NCI-H345 treated with DMSO at 0.1 percent for 48 hours (cell line): Measurements from ENCODE around the gene ERAP2.
"Not testable (repeated sequence)": the region's sequence is repeated elsewhere in the genome, so short reads cannot be mapped to it uniquely, and the experiment has no call there.

Source experiments
- DNase-seq: peaks from one replicate; lab custom pipeline; 2025; ENCODE audit not compliant: unreplicated experiment; lab: John Stamatoyannopoulos, UW

Gene ERAP2

GRCh38 chr5:96863114-96863513, 13.2 kb upstream of the ERAP2 start:
- no peak for DNase-seq

DNA sequence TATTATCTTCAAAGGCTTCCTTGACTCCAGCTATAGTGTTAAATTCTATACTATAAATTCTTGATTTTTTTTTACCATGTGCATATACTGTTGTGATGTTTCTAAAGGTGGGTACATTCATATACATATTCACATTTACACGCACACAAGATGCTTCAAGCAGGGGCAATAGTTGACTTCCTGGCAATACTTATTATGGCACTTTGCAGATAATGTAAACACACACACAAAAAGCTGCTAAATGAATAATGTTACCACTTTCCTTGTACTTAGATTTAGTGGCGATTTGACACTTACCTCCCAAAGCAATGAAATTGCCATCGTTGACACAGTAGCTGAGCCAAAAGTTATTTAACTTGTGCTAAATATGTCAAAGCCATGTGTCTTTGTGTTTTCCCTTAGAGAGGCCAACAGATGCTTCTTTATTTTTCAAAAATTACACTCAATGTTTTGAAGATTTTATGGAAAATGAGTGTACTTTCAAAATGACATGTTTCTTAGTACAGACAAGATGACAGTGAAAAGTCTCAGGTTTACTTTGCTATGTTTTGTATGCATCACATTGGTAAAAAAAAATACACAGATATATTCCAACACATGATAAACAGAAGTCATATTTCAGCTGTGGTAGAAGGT, 12.2 kb upstream of the ERAP2 start:
- DNase-seq: no peak

DNA sequence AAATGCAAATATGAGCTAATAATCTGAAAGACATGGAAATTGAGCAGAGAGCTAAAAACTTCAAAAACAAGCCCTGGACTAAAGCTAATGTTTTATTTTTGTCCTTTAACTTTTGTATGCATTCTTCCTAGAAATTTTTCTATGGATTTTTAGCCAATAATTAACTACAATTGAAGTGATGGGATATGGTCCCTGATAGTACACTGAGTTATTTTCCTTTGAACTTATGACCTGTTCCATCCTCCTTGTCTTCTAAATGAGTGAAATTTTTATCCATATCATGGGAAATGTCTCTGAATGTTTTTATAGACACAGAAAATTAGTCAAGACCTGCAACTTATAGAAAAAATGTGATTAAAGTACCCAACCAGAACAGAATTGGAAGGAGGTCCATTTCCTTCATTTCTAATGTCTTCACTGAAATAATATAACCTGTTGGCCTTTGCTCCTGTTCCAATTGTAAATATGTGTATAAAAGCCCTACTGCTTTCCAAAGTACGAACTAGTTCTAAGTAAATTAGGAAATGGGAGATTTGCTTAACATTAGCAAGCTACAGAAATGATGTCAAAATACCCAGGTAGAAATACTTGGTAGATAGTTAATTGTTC, 11.3 kb upstream of the ERAP2 start:
- DNase-seq: no peak

DNA sequence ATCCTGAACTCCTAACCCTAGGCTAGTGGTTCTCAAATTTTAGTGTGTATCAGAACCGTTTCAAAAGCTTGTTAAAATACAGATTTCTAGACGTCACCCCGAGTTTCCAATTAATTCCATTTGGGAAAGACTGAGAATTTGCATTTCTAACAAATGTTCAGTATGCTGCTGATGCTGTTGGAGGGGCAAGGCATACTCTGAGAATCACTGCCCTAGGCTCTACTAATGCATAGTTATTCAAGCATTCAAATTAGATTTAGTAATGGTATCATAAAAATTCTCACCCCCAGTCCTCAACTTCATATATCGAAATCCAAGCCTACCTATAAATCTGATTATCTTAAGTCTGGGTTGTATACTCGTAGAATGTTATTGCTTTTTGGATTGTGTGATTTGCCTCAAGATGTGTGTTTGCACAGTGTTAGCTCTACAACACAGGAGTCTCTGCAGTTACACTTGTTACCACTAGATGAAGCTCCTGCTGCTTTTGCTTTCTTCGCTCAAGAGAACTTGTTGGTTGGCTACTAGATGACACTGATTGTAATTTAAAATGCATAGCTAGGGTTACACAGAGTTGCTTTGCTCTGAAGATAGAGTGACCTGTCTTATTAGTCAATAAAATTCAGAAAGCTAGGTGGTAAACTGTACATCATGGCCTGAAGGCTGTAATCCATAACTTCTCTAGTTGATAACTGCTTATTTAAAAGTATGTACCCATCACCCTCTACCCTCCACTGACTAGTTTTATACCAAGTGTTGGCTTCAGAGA, 7.5 kb upstream of the ERAP2 start:
- DNase-seq: peak; percentile 4

DNA sequence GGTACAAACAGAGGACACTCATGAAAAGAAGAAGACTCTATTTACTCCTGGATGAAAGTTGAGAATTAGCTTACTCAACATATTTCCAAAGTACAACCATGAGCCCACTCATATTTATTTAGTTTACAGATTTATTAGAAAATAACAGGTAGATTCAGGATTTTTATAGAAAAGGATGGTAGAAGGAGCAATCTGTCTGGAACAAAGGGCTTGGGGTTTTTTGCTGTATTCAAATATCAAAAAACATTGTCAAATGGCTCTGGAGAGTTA, 7.0 kb upstream of the ERAP2 start:
- DNase-seq: no peak

DNA sequence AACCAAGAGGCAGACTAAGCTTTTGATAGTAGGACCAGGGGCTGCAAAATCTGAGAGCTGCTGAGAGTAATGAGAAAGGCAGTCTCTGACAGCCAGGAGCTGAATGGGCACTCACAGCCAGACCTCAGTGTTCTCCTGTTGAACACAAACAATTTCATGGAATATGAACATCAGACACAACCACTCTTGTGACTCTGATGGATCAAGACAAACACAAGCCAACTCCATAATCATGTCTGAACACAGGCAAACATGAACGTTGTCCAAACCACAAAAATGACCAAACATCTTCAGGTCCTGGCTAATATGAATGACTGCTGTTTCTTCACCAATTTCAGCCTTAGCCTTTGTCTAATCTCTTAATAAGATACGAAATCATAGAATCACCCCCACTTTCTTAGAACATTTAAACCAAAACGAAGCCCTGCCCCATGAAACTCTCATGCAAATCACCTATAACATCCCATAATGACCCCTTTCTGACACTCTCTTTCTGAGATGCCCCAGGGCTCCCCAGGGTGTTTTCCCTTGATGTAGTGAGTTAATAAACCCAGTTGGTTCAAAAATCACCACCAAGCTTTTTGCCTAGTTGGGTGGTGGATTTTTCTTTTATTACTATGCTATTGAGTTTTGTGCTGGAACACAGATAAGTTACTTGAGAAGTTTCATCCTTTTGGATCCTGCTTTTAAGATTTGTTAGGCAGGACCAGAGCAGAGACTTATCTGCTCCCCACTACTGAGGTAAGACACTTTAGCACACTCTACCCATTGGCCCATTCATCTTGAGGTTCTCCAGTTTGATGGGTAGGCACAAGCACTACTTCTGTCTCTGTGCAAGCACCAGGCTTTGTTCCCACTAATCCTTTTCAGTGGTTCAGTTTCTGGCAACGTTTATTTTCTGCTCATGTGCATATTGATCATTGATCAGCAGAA, 5.9 kb upstream of the ERAP2 start:
- DNase-seq: no peak

DNA sequence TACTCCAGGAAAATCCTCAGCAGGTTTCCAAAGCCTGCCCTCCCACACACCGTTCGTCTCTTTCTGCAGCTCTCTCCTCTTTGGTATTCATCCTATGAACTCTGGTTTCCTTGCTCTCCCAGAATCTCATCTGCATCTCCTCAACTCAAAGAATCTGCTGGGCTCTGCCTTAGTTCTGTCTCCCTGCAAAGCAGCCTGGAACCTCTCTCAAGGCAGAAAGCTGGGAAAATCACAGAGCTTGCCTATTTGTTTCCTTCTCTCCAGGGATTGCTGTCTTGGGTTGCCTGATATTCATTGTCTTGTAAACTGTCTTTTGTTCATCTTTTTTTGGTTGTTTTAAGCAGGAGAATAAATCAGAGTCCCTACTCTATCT, 5.3 kb upstream of the ERAP2 start:
- DNase-seq: no peak

- DNase-seq: no peak
These were observed 4.6 kb upstream of the ERAP2 start for GRCh38 chr5:96871686-96872085.

GRCh38 chr5:96873449-96873848, 2.9 kb upstream of the ERAP2 start:
- no peak for DNase-seq

GRCh38 chr5:96874631-96875030, 1.7 kb upstream of the ERAP2 start:
- DNase-seq: no peak

DNA sequence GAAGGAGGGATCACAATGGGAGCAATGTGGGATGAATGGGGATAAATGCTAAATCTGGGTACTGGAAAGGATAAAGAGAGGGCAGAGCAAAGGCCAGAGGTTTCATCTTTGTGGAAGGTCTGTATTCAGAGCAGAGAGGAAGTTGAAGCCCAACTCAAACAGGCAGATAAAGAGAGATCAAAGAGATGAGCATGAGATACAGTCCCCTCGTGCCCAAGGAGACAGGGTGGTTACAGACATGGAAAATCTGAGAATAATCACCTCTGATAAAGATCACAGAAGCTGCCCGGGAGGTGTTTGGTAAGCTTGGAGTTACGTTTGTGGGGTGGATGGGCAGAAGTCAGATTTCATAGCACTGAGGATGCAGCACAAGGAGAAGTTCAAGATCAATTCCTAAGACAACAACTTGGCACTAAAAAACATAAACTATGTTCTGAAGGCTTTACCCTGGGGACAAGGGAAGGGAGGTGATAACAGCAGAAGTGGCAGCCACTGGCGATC, 459 bp upstream of the ERAP2 start:
- no peak for DNase-seq

- not testable (repeated sequence) for DNase-seq
These were observed 723 bp downstream of the ERAP2 start for GRCh38 chr5:96876977-96877469.

DNA sequence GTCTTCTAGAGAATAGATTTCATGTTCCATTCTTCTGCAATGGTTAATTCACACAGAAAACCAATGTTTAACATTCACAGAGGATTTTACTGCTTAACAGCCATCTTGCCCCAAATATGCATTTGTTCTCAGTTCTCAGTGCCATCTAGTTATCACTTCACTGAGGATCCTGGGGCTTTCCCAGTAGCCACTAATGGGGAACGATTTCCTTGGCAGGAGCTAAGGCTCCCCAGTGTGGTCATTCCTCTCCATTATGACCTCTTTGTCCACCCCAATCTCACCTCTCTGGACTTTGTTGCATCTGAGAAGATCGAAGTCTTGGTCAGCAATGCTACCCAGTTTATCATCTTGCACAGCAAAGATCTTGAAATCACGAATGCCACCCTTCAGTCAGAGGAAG, 3.4 kb downstream of the ERAP2 start:
- no peak for DNase-seq

- no peak for DNase-seq
These were observed 4.3 kb downstream of the ERAP2 start for GRCh38 chr5:96880444-96881164.

DNA sequence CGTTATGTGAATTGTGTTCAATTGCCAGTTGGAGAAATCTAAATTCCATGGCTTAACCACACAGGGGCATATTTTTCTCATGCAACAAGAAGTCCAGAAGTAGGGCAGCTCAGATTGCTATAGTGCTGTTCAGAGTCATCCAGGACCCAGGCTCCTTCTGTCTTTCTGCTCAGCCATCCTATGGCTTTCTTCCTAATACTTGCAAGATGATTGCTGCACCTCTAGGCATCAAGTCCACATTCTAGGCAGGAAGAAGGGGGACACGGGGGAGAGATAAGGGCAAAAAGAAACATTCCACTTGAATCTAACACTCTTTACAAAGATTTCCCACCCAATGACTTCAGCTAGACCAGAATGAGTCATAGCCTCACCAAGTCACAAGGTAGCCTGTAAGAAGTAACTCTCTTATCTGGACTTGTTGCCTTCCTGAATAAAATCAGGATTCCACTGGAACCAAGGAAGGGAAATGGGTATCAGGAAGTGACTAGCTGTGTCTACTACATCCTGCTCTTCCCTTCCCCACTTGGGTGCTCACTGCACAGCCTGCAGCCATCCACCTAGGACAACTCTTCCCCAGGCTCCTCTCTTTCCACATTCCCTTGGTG, 5.3 kb downstream of the ERAP2 start:
- DNase-seq: no peak

DNA sequence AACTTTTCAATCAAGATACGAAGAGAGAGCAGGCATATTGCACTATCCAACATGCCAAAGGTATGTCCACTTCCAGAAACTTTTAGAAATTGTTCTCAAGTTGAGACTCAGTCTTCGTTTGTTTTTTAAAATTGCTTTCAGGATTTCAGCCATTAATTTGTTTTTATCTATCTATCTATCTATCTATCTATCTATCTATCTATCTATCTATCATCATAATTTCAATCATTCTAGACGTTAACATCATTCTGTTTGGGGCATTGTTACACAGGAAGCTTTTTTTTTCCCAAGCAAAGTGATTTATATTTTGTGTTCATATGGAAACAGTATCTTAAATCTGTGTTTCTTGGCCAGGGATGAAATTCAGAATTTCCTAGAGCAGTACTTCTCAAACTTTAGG, 7.6 kb downstream of the ERAP2 start:
- no peak for DNase-seq

GRCh38 chr5:96884995-96885394, 8.7 kb downstream of the ERAP2 start:
- DNase-seq: no peak

DNA sequence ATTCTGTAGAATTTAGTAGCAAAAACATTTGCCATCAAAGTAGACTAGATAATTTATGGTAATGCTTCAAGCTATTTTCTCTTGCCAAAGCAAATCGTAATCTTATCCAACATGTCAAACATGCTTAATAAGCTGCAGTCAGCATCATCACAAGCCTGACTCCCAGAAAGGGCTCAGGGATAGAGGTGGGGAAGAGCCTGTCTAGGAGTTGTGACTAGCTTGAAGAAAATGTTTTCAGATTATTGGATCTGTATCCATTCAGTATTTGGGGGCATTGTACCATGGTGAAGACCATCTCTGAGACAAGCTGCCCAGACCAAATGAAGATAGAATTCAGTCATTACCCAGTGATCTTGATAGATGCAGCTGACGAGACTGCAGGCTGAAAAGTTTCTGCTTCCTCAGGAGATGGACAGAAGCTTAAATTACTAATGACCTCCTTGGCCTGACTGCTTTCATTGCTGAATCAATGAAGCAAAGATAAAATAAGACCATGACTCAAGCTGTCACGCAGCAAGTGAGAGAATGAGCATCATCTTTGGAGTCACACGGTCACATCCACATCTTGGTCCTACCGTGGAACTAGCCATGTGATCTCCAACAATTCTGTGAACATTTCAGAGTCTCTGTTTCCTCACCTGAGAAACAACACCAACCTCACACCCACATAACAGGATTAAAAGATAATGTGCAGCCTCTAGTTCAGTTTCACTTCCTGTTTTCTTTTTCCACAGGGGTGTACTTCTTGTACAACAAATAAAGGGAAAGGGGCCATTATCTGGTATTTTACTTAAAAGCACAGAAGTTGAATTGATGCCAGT, 9.4 kb downstream of the ERAP2 start:
- no peak for DNase-seq

DNA sequence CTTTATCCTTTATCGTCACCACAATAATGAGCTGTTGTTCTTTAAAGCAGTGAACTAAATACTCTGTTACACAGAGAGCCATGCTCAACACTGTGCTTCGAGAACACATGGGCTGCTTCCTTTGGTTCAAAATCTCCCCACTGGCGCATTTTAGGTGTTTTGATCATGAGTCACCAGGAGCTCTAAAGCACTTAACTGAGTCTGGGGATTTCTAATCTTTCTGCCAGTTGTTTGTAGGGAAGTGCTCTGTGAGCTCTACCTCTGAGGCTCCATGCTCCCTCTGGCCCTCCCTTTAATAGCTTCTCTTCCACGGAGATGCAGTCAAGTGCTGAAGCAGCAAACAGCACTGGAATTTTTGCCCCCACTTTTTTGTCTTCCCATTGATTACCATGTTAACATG, 17.0 kb downstream of the ERAP2 start:
- DNase-seq: no peak
